Epithelial cell of proximal tubule (primary cell): ENCODE results near the gene TAF7. TPM values are rescaled to one million over a fixed set of nuclear protein-coding genes. Genes with fewer than 3 reads are reported as not detected.
"Not testable (repeated sequence)": the region's sequence is repeated elsewhere in the genome, so short reads cannot be mapped to it uniquely, and the experiment has no call there.

Source experiments
- DNase-seq: peaks from one replicate; pipeline ENCODE4 v3.0.0-alpha.2; 2011; ENCODE audit warnings: low read depth
- H3K4me3 ChIP-seq: 2 replicates; pipeline ENCODE4 v1.5.1; 2011; ENCODE audit warnings: low read depth, mild to moderate bottlenecking, low read length
- total RNA-seq: library from RNA; depleted of rRNA; stranded (reverse); fragments of >200 nt; gene quantifications from 2 replicates; pipeline ENCODE4 v1.2.3, GENCODE V29; 2015
- TF ChIP-seq, protein P1 (sequence below): conservative IDR thresholded peaks from 2 replicates; pipeline ENCODE4 v1.5.1; 2012; ENCODE audit warnings: low read depth, mild to moderate bottlenecking, low read length

The TAF7 gene
- total RNA-seq, 1 donor from 2014 or later: 40.6 TPM

DNA sequence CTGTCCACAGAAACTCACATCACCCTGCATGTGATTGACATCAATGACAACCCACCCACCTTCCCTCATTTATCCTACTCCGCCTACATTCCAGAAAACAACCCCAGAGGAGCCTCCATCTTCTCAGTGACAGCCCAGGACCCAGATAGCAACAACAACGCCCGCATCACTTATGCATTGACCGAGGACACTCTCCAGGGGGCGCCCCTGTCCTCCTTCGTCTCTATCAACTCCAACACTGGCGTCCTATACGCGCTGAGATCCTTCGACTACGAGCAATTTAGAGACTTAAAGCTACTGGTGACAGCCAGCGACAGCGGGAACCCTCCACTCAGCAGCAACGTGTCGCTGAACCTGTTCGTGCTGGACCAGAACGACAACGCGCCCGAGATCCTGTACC, 24.7 kb upstream of the TAF7 start:
- no peak for DNase-seq
- TF ChIP-seq, protein P1, sequence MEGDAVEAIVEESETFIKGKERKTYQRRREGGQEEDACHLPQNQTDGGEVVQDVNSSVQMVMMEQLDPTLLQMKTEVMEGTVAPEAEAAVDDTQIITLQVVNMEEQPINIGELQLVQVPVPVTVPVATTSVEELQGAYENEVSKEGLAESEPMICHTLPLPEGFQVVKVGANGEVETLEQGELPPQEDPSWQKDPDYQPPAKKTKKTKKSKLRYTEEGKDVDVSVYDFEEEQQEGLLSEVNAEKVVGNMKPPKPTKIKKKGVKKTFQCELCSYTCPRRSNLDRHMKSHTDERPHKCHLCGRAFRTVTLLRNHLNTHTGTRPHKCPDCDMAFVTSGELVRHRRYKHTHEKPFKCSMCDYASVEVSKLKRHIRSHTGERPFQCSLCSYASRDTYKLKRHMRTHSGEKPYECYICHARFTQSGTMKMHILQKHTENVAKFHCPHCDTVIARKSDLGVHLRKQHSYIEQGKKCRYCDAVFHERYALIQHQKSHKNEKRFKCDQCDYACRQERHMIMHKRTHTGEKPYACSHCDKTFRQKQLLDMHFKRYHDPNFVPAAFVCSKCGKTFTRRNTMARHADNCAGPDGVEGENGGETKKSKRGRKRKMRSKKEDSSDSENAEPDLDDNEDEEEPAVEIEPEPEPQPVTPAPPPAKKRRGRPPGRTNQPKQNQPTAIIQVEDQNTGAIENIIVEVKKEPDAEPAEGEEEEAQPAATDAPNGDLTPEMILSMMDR: no peak
- H3K4me3 ChIP-seq: no peak overlapping the region

DNA sequence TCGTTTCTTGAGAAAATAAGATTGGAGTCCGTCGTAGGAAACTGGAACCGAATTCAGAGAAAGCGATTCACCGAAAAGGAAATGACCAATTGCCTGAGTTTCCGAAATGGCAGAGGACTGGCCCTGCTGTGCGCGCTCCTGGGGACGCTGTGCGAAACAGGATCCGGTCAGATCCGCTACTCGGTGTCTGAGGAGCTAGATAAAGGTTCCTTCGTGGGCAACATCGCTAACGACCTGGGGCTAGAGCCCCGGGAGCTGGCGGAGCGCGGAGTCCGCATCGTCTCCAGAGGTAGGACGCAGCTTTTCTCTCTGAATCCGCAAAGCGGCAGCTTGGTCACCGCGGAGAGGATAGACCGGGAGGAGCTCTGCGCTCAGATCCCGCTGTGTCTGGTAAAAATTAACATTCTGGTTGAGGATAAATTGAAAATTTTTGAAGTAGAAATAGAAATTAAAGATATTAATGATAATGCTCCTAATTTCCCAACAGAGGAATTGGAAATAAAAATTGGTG, 23.4 kb upstream of the TAF7 start:
- TF ChIP-seq, protein P1: no peak
- H3K4me3 ChIP-seq: peak overlapping the region; percentile 11

DNA sequence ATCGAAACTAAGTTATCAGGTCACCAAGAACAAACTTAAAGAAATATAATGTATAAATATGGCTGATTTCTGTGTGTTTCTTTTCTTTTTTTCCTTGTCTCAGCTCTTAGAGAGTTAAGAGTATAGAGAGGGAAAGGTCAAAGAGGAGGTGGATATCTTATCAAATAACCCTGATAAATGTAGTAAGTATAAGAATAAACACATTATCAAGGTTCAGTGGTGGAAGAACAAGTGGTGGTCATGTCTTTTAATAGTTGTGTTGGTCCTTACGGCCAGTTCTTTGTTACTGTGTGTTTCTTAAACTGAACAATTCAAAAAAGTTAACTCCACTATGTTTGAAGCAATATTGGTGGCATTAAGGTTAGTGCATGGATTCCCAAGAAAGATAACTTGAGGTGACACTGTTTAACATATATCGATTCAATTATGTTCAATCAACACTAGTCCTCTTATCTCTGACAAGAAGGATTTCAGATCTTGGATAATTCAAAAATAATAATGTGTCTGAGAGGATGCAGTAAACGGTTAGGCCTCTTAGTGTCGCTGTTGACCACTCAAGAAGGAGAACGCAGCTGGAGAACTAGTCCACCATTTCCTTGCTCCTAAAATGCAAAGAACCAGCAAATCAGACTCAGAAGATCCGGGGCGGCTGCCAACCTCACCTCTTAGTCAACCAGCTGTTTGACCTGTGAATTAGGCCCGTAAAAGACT, 22.8 kb upstream of the TAF7 start, which contains the start of gene PCDHGA3:
Gene PCDHGA3, plus strand, starts transcription at position 588 of the 711 bp plus-strand sequence. CDS start 205 bp downstream, outside the sequence.
- TF ChIP-seq, protein P1: peak; percentile 40
- DNase-seq: no peak
- H3K4me3 ChIP-seq: peak within 1 kb of the TSS; percentile 11

More for the DNA sequence above, 23.4 kb upstream of the TAF7 start:
- DNase-seq: no peak

DNA sequence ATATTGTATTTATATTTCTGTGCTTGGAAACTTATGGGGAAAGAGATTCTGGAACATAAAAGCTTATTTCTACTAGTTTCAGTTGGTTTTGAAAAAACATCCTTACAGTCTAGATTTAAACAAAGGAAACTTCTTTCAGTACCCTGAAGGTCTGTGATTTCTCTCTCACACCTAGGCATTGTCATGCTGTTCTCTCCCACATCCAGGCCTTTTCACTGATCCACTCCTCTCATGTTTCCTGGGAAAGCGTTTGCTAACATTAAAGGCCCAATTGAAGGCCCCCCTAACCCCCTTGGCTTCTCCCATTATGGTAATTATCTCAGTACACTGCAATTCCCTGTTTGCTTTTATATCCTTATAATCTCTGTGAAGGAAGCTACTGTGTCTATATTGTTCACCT, 22.2 kb upstream of the TAF7 start:
- H3K4me3 ChIP-seq: no peak overlapping the region
- no peak for DNase-seq
- TF ChIP-seq, protein P1: no peak

DNA sequence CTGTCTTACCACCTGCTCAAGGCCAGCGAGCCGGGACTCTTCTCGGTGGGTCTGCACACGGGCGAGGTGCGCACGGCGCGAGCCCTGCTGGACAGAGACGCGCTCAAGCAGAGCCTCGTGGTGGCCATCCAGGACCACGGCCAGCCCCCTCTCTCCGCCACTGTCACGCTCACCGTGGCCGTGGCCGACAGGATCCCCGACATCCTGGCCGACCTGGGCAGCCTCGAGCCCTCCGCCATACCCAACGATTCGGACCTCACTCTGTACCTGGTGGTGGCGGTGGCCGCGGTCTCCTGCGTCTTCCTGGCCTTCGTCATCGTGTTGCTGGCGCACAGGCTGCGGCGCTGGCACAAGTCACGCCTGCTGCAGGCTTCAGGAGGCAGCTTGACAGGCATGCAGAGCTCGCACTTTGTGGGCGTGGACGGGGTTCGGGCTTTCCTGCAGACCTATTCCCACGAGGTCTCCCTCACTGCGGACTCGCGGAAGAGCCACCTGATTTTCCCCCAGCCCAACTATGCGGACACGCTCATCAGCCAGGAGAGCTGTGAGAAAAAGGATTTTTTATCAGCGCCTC, 20.3 kb upstream of the TAF7 start:
- not testable (repeated sequence) for DNase-seq, H3K4me3 ChIP-seq

DNA sequence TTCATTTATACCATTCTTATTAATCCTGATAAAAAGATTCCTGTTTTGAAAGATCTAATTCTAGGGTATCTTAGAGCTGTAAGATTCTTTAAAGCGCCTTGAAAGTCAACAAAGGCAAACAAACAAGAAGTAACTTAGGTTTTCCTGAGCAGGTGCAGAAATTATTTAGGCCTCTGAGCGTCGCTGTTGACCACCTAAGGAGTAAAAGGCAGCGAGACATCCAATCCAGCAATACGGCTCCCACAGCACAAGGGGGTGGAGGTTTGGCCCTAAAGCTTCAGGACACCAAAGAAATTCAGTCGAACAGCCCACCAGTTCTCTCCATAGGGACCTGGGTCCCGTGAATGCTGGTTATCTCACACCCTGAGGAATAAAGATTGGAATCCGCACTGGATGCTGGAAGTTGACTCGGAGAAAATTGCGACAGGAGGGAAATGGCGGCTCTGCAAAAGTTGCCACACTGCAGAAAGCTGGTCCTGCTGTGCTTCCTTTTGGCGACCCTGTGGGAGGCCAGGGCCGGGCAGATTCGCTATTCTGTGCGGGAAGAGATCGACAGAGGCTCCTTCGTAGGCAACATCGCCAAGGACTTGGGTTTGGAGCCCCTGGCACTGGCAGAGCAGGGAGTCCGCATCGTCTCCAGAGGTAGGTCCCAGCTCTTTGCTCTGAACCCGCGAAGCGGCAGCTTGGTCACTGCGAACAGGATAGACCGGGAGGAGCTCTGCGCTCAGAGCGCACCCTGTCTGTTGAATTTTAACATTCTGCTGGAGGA, 18.1 kb upstream of the TAF7 start, which contains the start of gene PCDHGA2:
Gene PCDHGA2, plus strand, starts transcription at position 223 of the 769 bp plus-strand sequence.
- TF ChIP-seq, protein P1: peak; percentile 59
- no peak for DNase-seq
- peak within 1 kb of the TSS; percentile 48 for H3K4me3 ChIP-seq

DNA sequence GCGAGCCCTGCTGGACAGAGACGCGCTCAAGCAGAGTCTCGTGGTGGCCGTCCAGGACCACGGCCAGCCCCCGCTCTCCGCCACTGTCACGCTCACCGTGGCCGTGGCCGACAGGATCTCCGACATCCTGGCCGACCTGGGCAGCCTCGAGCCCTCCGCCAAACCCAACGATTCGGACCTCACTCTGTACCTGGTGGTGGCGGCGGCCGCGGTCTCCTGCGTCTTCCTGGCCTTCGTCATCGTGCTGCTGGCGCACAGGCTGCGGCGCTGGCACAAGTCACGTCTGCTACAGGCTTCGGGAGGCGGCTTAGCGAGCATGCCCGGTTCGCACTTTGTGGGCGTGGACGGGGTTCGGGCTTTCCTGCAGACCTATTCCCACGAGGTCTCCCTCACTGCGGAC, 12.0 kb upstream of the TAF7 start:
- H3K4me3 ChIP-seq, DNase-seq: not testable (repeated sequence)
